HEK293 (cell line): ENCODE measurements around the gene RAMAC.

Source experiments
- EGR2 ChIP-seq: fragments of 450-650 bp; formaldehyde crosslinking; IDR thresholded peaks from 2 replicates; pipeline ENCODE4 v1.5.1; 2016; ENCODE audit warnings: low read depth, missing biosample characterization, missing genetic modification characterization
- GLIS1 ChIP-seq: fragments of 450-650 bp; formaldehyde crosslinking; IDR thresholded peaks from 2 replicates; pipeline ENCODE4 v1.5.1; 2016; ENCODE audit warnings: missing biosample characterization, missing genetic modification characterization
- HOXC10 ChIP-seq: sonication (generic); formaldehyde crosslinking; IDR thresholded peaks from 2 replicates; pipeline ENCODE4 v1.8.1; 2023; ENCODE audit warnings: mild to moderate bottlenecking, missing genetic modification reagents
- KLF7 ChIP-seq: fragments of 450-650 bp; formaldehyde crosslinking; IDR thresholded peaks from 2 replicates; pipeline ENCODE4 v1.5.1; 2016; ENCODE audit warnings: missing biosample characterization, missing genetic modification characterization, borderline replicate concordance
- SP3 ChIP-seq: fragments of 450-650 bp; formaldehyde crosslinking; IDR thresholded peaks from 2 replicates; pipeline ENCODE4 v1.5.1; 2016; ENCODE audit warnings: missing biosample characterization, missing genetic modification characterization
- WT1 ChIP-seq: fragments of 450-650 bp; formaldehyde crosslinking; IDR thresholded peaks from 2 replicates; pipeline ENCODE4 v1.5.1; 2016; ENCODE audit warnings: missing biosample characterization, missing genetic modification characterization
- ZBTB20 ChIP-seq: fragments of 450-650 bp; formaldehyde crosslinking; IDR thresholded peaks from 2 replicates; pipeline ENCODE4 v1.5.1; 2016; ENCODE audit warnings: missing biosample characterization, missing genetic modification characterization
- ZFHX2 ChIP-seq: fragments of 450-650 bp; formaldehyde crosslinking; conservative IDR thresholded peaks from 2 replicates; pipeline ENCODE4 v1.5.1; 2016; ENCODE audit warnings: missing biosample characterization, missing genetic modification characterization
- ZFP3 ChIP-seq: fragments of 450-650 bp; formaldehyde crosslinking; IDR thresholded peaks from 2 replicates; pipeline ENCODE4 v1.5.1; 2016; ENCODE audit warnings: low read depth, missing biosample characterization, missing genetic modification characterization
- ZIC2 ChIP-seq: fragments of 450-650 bp; formaldehyde crosslinking; IDR thresholded peaks from 2 replicates; pipeline ENCODE4 v1.5.1; 2016; ENCODE audit warnings: missing biosample characterization, missing genetic modification characterization
- ZNF132 ChIP-seq: fragments of 450-650 bp; formaldehyde crosslinking; IDR thresholded peaks from 2 replicates; pipeline ENCODE4 v1.5.1; 2017; ENCODE audit warnings: missing biosample characterization, missing genetic modification characterization, borderline replicate concordance
- ZNF184 ChIP-seq: fragments of 450-650 bp; IDR thresholded peaks from 2 replicates; pipeline ENCODE4 v1.5.1; 2018; ENCODE audit warnings: missing biosample characterization, mild to moderate bottlenecking, missing genetic modification characterization
- ZNF2 ChIP-seq: fragments of 450-650 bp; formaldehyde crosslinking; IDR thresholded peaks from 2 replicates; pipeline ENCODE4 v1.5.1; 2016; ENCODE audit warnings: missing biosample characterization, missing genetic modification characterization
- ZNF211 ChIP-seq: fragments of 450-650 bp; formaldehyde crosslinking; IDR thresholded peaks from 2 replicates; pipeline ENCODE4 v1.5.1; 2016; ENCODE audit warnings: low read depth, missing biosample characterization, missing genetic modification characterization
- ZNF366 ChIP-seq: fragments of 450-650 bp; formaldehyde crosslinking; conservative IDR thresholded peaks from 2 replicates; pipeline ENCODE4 v1.5.1; 2016; ENCODE audit warnings: missing biosample characterization, missing genetic modification characterization
- ZNF37A ChIP-seq: fragments of 450-650 bp; IDR thresholded peaks from 2 replicates; pipeline ENCODE4 v1.5.1; 2018; ENCODE audit warnings: missing biosample characterization, missing genetic modification characterization
- ZNF433 ChIP-seq: fragments of 450-650 bp; formaldehyde crosslinking; IDR thresholded peaks from 2 replicates; pipeline ENCODE4 v1.5.1; 2016; ENCODE audit warnings: missing biosample characterization, missing genetic modification characterization, low read depth
- ZNF521 ChIP-seq: fragments of 450-650 bp; formaldehyde crosslinking; IDR thresholded peaks from 2 replicates; pipeline ENCODE4 v1.5.1; 2017; ENCODE audit warnings: missing biosample characterization, mild to moderate bottlenecking, missing genetic modification characterization
- ZNF561 ChIP-seq: fragments of 450-650 bp; IDR thresholded peaks from 2 replicates; pipeline ENCODE4 v1.5.1; 2018; ENCODE audit warnings: missing biosample characterization, missing genetic modification characterization, borderline replicate concordance
- ZNF596 ChIP-seq: fragments of 450-650 bp; IDR thresholded peaks from 2 replicates; pipeline ENCODE4 v1.5.0; 2018; ENCODE audit warnings: missing biosample characterization, mild to moderate bottlenecking, missing genetic modification characterization, moderate library complexity
- ZNF610 ChIP-seq: fragments of 450-650 bp; formaldehyde crosslinking; IDR thresholded peaks from 2 replicates; pipeline ENCODE4 v1.5.1; 2016; ENCODE audit warnings: missing biosample characterization, missing genetic modification characterization, borderline replicate concordance
- ZNF623 ChIP-seq: fragments of 450-650 bp; formaldehyde crosslinking; IDR thresholded peaks from 2 replicates; pipeline ENCODE4 v1.5.1; 2016; ENCODE audit warnings: missing biosample characterization, missing genetic modification characterization
- ZNF660 ChIP-seq: fragments of 450-650 bp; IDR thresholded peaks from 2 replicates; pipeline ENCODE4 v1.5.1; 2018; ENCODE audit warnings: missing biosample characterization, mild to moderate bottlenecking, missing genetic modification characterization
- ZNF747 ChIP-seq: fragments of 450-650 bp; formaldehyde crosslinking; IDR thresholded peaks from 2 replicates; pipeline ENCODE4 v1.5.1; 2016; ENCODE audit warnings: missing biosample characterization, missing genetic modification characterization
- ZNF777 ChIP-seq: fragments of 450-650 bp; formaldehyde crosslinking; IDR thresholded peaks from 2 replicates; pipeline ENCODE4 v1.5.1; 2017; ENCODE audit warnings: missing biosample characterization, missing genetic modification characterization, borderline replicate concordance
- ZNF791 ChIP-seq: fragments of 450-650 bp; formaldehyde crosslinking; IDR thresholded peaks from 2 replicates; pipeline ENCODE4 v1.5.1; 2016; ENCODE audit warnings: missing biosample characterization, missing genetic modification characterization
- ZNF792 ChIP-seq: fragments of 450-650 bp; formaldehyde crosslinking; IDR thresholded peaks from 2 replicates; pipeline ENCODE4 v1.5.1; 2016; ENCODE audit warnings: missing biosample characterization, missing genetic modification characterization
- ZSCAN30 ChIP-seq: fragments of 450-650 bp; IDR thresholded peaks from 2 replicates; pipeline ENCODE4 v1.5.1; 2018; ENCODE audit warnings: missing biosample characterization, mild to moderate bottlenecking, missing genetic modification characterization, moderate library complexity
- ZXDB ChIP-seq: fragments of 450-650 bp; formaldehyde crosslinking; IDR thresholded peaks from 2 replicates; pipeline ENCODE4 v1.5.1; 2016; ENCODE audit warnings: missing biosample characterization, missing genetic modification characterization
- TF ChIP-seq, protein P1 (sequence below): fragments of 450-650 bp; formaldehyde crosslinking; IDR thresholded peaks from 2 replicates; pipeline ENCODE4 v1.5.1; 2016; ENCODE audit warnings: missing biosample characterization, missing genetic modification characterization
- TF ChIP-seq, protein P2 (sequence below): IDR thresholded peaks from 2 replicates; pipeline ENCODE4 v1.6.1; 2011; ENCODE audit warnings: mild to moderate bottlenecking, low read depth, low read length, borderline replicate concordance
- TF ChIP-seq, protein P3 (sequence below): fragments of 450-650 bp; formaldehyde crosslinking; IDR thresholded peaks from 2 replicates; pipeline ENCODE4 v1.5.1; 2017; ENCODE audit warnings: missing biosample characterization, missing genetic modification characterization
- TF ChIP-seq, protein P4 (sequence below): fragments of 450-650 bp; formaldehyde crosslinking; IDR thresholded peaks from 2 replicates; pipeline ENCODE4 v1.5.1; 2017; ENCODE audit warnings: missing biosample characterization, missing genetic modification characterization
- TF ChIP-seq, protein P5 (sequence below): fragments of 450-650 bp; formaldehyde crosslinking; optimal IDR thresholded peaks from 2 replicates; pipeline ENCODE3; 2016; ENCODE audit warnings: missing biosample characterization, mild to moderate bottlenecking, missing genetic modification characterization

Gene RAMAC

DNA sequence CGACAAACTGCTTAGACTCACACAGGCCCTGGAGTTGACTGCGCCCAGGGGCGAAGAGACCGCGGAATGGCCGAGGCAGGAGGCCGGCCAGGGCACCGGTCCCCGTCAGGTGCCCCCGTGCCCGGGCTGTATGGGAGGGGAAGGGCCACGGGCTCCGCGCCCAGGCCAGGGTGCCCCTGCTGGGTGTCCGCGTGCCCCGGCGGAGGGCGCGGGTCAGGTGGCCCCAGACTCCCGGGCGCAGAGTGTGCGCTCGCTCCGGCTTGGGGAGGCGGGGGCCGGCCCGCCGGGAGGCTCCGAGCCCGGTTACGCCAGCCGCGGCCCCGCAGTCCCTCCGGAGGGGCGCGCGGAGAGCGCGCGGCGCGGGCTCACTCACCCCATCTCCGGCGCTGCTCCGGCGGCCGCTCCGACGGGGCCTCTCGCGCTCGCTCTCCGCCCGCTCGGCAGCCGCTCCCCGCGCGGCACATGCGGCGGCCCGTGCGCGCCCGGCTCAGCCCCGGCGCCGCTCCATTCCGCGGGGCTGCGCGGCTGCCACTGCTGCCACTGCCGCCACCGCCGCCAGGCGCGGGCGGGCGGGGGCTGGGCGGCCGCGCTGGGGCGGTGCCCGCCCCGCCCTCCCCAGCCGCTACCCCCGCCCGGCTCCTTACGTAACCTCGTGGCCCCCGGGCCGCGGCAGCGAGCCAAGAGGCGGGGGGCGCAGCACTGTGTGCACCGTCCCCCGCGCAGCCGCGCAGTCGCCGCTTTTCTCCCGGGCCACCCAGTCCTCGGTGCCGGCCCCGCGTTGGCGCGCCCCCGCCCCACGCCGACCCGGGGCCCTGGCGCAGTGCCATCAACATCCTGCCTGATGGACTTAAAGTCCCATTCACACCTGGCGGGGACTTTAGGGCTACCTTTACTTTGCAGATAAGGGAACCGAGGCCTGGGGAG lies 33.6 kb upstream of the RAMAC start, which contains the start of gene HOMER2 (continued):
- TF ChIP-seq ZFP3 (tag by site-specific recombination) (no peak), KLF7 (tag by site-specific recombination) (no peak), ZXDB (tag by site-specific recombination) (no peak; the same call in 1 of the 2 replicates), ZNF610 (tag by site-specific recombination) (no peak), ZNF2 (no peak), HOXC10 (peak; percentile 86; the same call in 1 of the 2 replicates), ZNF211 (tag by site-specific recombination) (no peak), SP3 (no peak), ZNF747 (tag by site-specific recombination) (no peak), ZNF792 (tag by site-specific recombination) (no peak), ZFHX2 (tag by site-specific recombination) (peak; percentile 75), ZNF433 (tag by site-specific recombination) (no peak), ZIC2 (tag by site-specific recombination) (0 out of 2 replicates have a peak, but pooled peaks have one; percentile 15), ZNF777 (no peak), WT1 (tag by site-specific recombination) (no peak), ZSCAN30 (tag by site-specific recombination) (0 out of 2 replicates have a peak, but pooled peaks have one; percentile 26), ZNF132 (tag by site-specific recombination) (no peak), ZNF596 (tag by site-specific recombination) (0 out of 2 replicates have a peak, but pooled peaks have one; percentile 10), ZNF660 (peak; percentile 34; the same call in 1 of the 2 replicates), ZNF37A (tag by site-specific recombination) (no peak), ZNF366 (tag by site-specific recombination) (no peak), ZNF521 (no peak), ZNF623 (tag by site-specific recombination) (no peak), ZNF791 (no peak), EGR2 (tag by site-specific recombination) (peak; percentile 58), ZBTB20 (tag by site-specific recombination) (peak; percentile 71), ZNF184 (tag by site-specific recombination) (peak; percentile 33; the same call in 1 of the 2 replicates), ZNF561 (tag by site-specific recombination) (peak; percentile 48; the same call in 1 of the 2 replicates), GLIS1 (peak; percentile 84)
- TF ChIP-seq, protein P1, sequence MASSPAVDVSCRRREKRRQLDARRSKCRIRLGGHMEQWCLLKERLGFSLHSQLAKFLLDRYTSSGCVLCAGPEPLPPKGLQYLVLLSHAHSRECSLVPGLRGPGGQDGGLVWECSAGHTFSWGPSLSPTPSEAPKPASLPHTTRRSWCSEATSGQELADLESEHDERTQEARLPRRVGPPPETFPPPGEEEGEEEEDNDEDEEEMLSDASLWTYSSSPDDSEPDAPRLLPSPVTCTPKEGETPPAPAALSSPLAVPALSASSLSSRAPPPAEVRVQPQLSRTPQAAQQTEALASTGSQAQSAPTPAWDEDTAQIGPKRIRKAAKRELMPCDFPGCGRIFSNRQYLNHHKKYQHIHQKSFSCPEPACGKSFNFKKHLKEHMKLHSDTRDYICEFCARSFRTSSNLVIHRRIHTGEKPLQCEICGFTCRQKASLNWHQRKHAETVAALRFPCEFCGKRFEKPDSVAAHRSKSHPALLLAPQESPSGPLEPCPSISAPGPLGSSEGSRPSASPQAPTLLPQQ = peak; percentile 50
- TF ChIP-seq, protein P2, sequence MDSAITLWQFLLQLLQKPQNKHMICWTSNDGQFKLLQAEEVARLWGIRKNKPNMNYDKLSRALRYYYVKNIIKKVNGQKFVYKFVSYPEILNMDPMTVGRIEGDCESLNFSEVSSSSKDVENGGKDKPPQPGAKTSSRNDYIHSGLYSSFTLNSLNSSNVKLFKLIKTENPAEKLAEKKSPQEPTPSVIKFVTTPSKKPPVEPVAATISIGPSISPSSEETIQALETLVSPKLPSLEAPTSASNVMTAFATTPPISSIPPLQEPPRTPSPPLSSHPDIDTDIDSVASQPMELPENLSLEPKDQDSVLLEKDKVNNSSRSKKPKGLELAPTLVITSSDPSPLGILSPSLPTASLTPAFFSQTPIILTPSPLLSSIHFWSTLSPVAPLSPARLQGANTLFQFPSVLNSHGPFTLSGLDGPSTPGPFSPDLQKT = no peak
- TF ChIP-seq, protein P3, sequence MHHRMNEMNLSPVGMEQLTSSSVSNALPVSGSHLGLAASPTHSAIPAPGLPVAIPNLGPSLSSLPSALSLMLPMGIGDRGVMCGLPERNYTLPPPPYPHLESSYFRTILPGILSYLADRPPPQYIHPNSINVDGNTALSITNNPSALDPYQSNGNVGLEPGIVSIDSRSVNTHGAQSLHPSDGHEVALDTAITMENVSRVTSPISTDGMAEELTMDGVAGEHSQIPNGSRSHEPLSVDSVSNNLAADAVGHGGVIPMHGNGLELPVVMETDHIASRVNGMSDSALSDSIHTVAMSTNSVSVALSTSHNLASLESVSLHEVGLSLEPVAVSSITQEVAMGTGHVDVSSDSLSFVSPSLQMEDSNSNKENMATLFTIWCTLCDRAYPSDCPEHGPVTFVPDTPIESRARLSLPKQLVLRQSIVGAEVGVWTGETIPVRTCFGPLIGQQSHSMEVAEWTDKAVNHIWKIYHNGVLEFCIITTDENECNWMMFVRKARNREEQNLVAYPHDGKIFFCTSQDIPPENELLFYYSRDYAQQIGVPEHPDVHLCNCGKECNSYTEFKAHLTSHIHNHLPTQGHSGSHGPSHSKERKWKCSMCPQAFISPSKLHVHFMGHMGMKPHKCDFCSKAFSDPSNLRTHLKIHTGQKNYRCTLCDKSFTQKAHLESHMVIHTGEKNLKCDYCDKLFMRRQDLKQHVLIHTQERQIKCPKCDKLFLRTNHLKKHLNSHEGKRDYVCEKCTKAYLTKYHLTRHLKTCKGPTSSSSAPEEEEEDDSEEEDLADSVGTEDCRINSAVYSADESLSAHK (tag by site-specific recombination) = no peak
- TF ChIP-seq, protein P4, sequence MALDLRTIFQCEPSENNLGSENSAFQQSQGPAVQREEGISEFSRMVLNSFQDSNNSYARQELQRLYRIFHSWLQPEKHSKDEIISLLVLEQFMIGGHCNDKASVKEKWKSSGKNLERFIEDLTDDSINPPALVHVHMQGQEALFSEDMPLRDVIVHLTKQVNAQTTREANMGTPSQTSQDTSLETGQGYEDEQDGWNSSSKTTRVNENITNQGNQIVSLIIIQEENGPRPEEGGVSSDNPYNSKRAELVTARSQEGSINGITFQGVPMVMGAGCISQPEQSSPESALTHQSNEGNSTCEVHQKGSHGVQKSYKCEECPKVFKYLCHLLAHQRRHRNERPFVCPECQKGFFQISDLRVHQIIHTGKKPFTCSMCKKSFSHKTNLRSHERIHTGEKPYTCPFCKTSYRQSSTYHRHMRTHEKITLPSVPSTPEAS = no peak
- TF ChIP-seq, protein P5, sequence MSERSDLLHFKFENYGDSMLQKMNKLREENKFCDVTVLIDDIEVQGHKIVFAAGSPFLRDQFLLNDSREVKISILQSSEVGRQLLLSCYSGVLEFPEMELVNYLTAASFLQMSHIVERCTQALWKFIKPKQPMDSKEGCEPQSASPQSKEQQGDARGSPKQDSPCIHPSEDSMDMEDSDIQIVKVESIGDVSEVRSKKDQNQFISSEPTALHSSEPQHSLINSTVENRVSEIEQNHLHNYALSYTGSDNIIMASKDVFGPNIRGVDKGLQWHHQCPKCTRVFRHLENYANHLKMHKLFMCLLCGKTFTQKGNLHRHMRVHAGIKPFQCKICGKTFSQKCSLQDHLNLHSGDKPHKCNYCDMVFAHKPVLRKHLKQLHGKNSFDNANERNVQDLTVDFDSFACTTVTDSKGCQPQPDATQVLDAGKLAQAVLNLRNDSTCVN (tag by site-specific recombination) = peak; percentile 66
